D341Med (cell line): ENCODE data around the gene KRTAP9-1.
"Not testable (repeated sequence)": the region's sequence is repeated elsewhere in the genome, so short reads cannot be mapped to it uniquely, and the experiment has no call there.

Source experiments
- DNase-seq: peaks from one replicate; pipeline ENCODE4 v3.0.0; 2012; ENCODE audit warnings: low spot score

Gene KRTAP9-1, protein sequence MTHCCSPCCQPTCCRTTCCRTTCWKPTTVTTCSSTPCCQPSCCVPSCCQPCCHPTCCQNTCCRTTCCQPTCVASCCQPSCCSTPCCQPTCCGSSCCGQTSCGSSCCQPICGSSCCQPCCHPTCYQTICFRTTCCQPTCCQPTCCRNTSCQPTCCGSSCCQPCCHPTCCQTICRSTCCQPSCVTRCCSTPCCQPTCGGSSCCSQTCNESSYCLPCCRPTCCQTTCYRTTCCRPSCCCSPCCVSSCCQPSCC

DNA sequence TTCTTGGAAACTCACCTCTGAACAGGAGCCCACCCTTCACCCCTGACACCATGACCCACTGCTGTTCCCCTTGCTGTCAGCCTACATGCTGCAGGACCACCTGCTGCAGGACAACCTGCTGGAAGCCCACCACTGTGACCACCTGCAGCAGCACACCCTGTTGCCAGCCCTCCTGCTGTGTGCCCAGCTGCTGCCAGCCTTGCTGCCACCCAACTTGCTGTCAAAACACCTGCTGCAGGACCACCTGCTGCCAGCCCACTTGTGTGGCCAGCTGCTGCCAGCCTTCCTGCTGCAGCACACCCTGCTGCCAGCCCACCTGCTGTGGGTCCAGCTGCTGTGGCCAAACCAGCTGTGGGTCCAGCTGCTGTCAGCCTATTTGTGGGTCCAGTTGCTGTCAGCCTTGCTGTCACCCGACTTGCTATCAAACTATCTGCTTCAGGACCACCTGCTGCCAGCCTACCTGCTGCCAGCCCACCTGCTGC, at the start of gene KRTAP9-1:
Gene KRTAP9-1 (plus strand): TSS at position 51 of the 482 bp plus-strand sequence. CDS start 0 bp downstream, at position 51.
- DNase-seq: not testable (repeated sequence)

DNA sequence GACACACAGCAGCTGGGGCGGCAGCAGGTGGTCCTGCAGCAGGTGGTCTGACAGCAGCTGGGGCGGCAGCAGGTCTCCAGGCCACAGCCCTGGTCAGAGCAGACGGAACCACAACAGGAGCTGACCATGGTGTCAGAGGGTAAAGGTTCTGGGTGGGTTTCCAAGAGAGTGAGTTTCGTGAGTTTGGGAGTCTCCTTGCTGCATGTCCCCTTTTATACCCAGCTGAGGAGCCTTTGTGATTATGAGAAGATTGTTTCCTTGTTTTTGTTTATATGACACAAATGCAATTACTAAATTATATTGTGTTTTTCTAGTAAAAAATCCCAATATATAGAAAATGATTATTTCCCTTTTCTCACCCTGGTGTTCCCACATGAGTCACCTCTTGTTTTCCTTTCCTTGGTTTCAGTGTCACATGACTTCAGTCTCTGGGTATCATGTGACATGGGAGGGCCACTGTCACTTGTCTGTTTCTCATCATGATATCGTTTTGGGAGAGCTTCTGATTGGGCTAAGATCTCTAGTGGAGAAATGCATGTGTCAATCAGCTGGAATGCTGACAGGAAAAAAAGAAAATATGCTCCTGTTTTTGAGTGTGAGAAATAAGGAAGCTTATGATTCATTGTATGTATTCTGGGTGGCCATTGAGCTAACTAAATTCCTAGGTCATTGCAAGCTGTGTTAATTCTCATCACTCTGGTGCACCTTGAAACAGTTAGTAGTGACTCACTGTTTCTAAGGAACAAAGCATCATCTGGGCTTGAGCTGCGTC, 49.1 kb upstream of the KRTAP9-1 start, which contains the start of gene KRTAP4-6:
Gene KRTAP4-6 (minus strand): TSS at position 185 of the 772 bp plus-strand sequence. CDS start 57 bp downstream, at position 128.
- no peak for DNase-seq

DNA sequence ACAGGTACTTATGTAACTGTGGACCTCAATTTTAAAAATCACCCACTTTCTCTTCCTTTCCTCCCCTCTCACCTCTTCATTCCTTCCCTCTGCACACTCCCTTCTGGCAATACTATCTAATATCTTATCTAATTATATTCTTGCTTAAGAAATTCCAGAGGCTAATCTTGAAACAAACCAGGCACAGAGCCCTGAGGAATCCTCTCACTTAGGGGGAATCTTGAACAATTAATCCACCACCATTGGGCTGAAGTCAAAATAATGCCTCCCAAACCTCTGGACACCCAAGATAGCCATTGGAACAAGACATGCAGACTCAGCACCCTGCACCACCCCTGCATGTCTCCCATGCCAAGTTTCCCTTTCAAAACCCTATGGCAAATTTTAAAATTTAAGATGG, 48.3 kb upstream of the KRTAP9-1 start:
- no peak for DNase-seq

DNA sequence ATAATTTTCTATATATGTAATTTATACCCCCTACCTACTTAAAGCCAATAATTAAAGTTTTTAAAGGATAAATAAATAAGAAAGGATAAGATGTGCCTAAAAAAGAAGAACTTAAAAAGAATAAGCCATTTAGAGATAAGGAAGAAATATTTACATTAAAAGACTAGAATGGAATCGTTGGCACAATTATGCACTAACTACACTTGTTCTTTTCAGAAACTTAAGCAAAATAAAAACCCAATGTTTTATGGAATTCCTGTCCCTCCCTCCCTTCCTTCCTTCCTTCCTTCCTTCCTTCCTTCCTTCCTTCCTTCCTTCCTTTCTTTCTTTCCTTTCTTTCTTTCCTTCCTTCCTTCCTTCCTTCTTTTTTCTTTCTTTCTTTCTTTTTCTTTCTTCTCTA, 44.8 kb upstream of the KRTAP9-1 start:
- DNase-seq: no peak

DNA sequence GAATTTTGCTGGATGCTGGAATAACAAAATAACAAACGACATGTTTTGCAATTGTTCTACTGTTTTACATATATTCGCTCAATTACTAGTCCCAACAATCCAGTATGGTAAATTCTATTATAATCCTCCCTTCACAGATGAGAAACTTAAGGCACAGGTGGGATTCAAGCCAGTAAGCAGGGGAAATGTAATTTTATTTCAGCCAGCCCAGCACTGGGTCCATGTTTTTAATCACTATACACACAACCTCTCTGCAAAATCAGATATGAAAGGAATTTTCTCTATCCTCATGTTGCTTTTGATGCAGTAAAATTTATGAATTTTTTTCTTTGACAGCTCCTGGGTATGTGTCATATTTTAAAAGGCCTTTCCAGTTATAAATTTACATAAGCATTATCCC, 44.4 kb upstream of the KRTAP9-1 start:
- no peak for DNase-seq

DNA sequence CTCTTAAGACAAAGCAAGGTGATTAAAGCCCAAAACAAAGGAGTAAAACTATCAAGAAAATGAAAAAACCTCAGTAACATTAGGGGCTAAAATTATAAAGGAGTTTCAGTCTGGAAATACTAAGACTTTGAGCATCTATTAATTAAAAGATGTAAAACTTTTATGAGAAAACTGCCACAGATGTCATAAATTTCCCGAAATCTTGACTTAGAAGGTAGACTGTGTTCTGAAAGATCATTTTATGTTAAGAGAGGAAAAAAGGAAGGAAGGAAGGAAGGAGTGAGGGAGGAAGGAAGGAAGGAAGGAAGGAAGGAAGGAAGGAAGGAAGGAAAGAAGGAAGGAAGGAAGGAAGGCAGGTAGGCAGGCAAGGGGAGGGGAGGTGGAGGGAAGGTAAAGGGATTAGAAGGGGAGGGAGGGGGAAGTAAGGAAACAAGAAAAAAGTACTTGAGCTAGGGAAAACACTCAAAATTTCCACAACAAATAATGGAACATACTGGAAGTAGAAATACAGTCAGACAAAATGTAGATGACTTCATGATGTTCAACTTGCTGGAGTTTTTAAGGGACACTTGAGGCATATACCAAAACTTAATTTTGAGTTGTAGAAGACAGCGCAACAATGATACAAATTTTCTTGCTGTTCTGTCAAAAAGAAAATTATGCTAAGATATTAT, 42.0 kb upstream of the KRTAP9-1 start:
- DNase-seq: no peak

DNA sequence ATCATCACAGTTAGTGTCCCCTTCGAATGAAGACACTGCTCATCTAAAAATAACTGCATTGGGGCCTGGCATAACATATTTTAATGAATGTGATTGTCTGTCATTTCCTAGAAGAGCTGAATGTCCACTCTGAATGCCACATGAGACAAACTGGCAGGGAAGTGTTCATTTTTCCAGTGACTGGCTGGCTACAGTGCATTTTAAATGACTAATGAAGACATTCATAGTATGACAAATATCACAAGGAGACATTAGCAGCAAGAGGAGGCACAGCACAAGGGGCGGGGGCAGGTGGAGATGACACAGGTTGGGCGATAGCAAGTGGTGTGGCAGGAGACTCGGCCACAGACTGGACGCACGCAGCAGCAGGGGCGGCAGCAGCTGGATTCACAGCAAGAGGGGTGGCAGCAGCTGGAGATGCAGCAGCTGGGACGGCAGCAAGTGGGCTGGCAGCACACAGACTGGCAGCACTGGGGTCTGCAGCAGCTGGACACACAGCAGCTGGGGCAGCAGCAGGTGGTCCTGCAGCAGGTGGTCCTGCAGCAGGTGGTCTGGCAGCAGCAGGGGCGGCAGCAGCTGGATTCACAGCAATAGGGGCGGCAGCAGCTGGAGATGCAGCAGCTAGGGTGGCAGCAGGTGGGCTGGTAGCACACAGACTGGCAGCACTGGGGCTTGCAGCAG, 40.6 kb upstream of the KRTAP9-1 start:
- DNase-seq: not testable (repeated sequence)

DNA sequence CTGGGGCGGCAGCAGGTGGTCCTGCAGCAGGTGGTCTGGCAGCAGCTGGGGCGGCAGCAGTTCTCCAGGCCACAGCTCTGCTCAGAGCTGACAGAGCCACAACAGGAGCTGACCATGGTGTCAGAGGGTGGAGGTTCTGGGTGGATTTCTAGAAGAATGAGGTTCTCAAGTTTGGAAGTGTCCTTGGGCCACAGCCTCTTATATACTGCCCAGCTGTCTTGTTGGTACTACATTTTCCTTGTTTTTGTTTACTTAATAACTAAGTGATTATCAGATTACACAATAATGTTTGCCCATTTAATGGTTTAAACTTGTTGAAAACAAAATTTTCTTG, 40.1 kb upstream of the KRTAP9-1 start, which contains the start of gene KRTAP4-5:
Gene KRTAP4-5 (minus strand): TSS at position 174 of the 334 bp plus-strand sequence. CDS start 58 bp downstream, at position 116.
- no peak for DNase-seq

DNA sequence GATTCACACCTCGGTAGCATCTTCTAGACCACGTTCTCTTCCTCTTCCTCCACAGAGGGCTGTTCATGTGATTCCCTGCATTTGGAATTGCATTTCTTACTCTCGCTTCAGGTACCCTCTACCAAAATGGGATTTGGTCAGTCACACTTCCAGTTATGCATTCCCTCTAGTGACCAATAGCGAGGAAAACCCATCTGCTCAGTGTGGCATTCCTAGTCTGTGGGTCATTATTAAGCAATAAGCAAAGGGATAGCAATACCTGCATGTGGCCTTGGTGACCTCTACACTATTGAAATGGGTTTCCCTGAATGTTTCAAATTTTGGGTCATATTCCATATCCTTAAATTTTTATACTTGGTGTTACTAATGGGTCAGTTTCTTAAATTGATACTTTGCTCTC, 39.7 kb upstream of the KRTAP9-1 start:
- DNase-seq: no peak

DNA sequence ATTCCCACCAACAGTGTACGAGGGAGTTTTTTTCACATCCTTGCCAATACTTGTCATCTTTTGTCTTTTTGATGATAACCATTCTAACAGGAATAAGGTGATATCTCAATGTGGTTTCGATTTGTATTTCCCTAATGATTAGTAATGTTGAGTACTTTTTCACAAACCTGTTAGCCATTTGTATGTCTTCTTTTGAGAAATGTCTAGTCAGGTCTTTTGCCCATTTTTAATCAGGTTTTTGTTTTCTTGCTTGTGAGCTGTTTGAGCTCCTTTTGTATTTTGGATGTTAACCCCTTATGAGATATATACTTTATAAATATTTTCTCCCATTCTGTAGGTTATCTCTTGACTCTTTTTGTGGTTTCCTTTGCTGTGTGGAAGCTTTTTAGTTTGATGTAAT, 38.2 kb upstream of the KRTAP9-1 start:
- no peak for DNase-seq

DNA sequence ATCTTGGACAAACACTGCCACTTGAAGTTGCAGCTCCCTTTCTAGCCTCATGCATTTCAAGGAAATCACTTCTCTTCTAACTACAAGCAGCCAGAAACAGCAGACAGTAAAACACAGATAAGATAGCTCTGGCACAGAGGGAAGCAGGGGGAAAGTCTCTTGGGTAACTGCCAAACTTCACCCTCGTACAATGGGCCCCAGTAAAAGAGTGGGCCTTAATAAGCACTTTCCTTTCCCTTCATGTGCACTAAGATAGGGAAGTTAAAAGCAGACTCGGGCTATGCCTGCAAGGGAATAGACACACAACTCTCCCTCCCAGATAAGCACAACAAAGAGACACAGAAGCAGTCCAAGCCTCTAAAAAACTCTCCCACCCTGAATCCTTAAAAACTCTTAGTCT, 35.8 kb upstream of the KRTAP9-1 start:
- no peak for DNase-seq

DNA sequence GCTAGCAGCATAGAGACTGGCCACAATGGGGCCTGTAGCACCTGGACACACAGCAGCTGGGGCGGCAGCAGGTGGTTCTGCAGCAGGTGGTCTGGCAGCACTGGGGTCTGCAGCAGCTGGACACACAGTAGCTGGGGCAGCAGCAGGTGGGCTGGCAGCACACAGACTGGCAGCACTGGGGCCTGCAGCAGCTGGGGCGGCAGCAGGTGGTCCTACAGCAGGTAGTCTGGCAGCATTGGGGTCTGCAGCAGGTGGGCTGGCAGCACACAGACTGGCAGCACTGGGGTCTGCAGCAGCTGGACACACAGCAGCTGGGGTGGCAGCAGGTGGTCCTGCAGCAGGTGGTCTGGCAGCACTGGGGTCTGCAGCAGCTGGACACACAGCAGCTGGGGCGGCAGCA, 29.5 kb upstream of the KRTAP9-1 start:
- DNase-seq: not testable (repeated sequence)

DNA sequence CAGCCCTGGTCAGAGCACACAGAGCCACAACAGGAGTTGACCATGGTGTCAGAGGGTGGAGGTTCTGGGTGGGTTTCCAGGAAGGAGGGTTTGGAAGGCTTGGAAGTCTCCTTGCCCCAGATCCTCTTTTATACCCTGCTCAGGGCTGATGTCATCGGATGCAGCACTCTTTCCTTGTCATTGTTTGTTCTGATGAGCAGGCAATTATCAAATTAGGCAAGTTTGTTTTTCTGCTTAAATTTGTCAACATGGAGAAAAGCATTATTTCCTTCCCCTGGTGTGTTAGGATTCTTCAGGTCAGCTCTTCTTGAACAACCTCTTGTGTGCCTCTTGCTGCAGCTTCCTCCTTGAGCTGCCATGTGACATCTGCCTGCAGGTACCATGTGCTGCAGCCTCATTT, 29.0 kb upstream of the KRTAP9-1 start, which contains the start of gene KRTAP4-4:
Gene KRTAP4-4 (minus strand): TSS at position 101 of the 400 bp plus-strand sequence. CDS start 57 bp downstream, at position 44.
- no peak for DNase-seq

DNA sequence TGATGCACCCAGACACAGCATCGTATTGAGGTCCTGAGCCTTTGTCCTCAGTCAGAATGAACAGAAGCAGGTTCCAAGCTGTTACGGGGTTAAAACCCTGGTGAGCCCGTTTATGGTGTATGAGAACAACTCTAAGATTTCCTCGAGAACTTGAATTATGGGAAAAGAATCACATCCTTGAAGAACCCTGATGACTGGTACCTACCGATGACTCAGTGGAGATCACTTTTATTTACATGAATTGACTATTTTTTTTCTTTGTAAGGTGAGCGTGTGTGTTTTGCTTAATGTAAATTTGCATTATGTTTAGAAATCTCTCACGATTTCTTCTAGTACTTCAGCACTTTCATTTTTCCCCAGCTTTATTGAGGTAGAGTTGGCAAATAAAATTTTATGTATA, 25.9 kb upstream of the KRTAP9-1 start:
- DNase-seq: no peak

DNA sequence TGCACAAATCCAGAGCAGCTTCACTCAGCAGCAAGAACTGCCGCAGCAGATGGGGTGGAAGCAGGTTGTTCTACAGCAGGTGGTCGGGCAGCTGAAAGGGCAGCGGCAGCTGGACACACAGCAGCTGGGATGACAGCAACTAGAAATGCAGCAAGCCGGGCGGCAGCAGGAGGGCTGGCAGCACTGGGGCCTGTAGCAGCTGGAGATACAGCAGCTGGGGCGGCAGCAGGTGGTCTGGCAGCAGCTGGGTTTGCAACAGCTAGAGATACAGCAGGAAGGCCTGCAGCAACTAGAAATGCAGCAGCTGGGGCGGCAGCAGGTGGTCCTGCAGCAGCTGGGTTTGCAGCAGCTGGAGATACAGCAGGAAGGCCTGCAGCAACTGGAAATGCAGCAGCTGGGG, 22.1 kb upstream of the KRTAP9-1 start:
- no peak for DNase-seq

DNA sequence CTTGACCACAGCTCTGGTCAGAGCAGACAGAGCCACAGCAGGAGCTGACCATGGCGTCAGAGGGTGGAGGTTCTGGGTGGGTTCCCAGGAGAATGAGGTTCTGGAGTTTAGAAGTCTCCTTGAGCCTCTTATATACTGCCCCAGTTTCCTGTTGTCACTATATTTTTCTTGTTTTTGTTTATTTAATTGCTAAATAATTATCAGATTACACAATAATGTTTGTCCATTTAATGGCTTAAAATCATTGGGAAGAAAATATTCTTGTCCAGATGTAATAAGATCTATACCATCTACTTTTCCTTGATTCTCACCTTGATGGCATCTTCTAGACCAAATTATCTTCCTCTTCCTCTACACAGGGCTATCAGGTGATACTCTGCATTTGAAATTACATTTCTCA, 21.6 kb upstream of the KRTAP9-1 start, which contains the start of gene KRTAP4-3:
Gene KRTAP4-3 (minus strand): TSS at position 101 of the 400 bp plus-strand sequence. CDS start 49 bp downstream, at position 52.
- no peak for DNase-seq

DNA sequence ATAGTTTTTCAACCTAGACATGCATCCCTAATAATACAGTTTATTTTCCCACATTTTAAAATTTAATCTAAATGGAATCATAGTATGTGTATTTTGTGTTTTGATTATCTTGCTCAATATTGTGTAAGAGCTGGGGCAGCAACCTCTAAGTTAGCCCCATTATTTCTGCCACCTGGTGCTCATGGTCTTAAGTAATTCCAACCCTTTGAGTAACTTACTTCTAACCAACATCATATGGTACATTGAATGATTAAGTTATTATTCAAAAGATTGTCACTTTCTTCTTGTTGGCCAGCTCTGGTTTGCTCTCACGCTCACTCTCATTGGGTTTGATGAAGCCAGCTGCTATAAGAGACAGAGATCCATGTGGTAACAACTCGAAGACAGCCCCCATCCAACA, 17.8 kb upstream of the KRTAP9-1 start:
- no peak for DNase-seq

DNA sequence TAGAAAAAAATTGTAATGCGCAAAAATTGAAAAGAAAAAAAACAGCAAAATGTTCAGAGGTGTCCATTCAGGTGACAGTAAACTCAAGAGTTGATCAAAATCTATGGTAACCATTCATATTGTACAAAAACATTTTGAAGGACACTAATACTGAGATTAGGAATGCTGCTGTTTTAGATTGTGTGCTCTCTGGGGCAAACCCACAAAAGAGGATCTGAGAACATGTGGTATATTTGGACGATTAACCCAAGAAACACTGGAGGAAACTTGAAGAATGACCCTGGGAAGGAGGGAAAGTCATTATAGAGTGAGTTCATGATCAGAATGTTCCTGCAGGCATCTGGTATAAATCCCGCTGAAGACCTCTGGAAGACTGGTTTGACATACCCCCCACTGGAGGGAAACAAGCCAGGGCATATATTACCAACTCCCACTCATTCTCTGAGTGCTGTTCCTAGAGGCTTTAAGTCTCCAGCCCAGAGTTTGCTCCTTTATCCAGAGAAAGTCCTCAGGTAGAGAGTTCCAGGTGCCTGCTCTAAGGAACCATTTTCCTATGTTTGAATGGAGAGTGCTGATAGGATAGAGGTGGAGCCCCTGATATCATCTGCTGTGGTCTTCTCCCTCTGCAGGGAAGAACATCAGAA, 12.8 kb upstream of the KRTAP9-1 start:
- no peak for DNase-seq

DNA sequence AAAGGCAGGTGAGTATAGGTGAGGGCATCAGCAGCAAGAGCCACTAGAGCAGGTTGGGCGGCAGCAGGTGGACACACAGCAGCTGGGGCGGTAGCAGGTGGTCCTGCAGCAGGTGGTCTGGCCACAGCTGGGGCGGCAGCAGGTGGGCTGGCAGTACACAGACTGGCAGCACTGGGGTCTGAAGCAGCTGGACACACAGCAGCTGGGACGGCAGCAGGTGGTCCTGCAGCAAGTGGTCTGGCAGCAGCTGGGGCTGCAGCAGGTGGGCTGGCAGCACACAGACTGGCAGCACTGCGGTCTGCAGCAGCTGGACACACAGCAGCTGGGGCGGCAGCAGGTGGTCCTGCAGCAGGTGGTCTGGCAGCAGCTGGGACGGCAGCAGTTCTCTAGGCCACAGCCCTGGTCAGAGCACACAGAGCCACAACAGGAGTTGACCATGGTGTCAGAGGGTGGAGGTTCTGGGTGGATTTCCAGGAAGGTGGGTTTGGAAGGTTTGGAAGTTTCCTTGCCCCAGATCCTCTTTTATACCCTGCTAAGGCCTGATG, 11.9 kb upstream of the KRTAP9-1 start, which contains the start of gene KRTAP4-2:
Gene KRTAP4-2 (minus strand): TSS at position 495 of the 545 bp plus-strand sequence. CDS start 57 bp downstream, at position 438.
- no peak for DNase-seq

DNA sequence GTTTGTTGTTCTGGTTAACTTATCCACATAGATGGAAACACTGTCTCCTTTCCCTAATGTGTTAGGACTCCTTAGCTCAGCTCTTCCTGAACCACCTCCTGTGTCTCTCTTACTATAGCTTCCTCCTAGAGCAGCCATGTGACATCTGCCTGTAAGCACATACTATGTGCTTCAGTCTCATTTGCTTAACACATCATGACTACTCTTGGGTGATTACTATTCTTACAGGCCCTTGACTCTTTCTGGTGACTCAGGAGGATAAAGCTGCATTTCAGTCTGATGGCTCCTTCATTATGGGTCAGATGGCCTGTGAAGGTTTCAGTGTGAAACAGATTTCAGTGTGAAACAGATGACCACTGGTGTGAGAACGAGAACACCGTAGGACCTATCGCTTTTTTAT, 11.3 kb upstream of the KRTAP9-1 start:
- no peak for DNase-seq
